K562 (cell line): ENCODE measurements around the gene KMT5C. TPM values are rescaled to one million over a fixed set of nuclear protein-coding genes. Genes with fewer than 3 reads are reported as not detected.
A peak's percentile ranks its signal among the peaks of the same experiment; 100 is the strongest.

Source experiments
- CBX1 ChIP-seq: sonication (generic); IDR thresholded peaks from 2 replicates; pipeline ENCODE4 v1.6.1; 2016; ENCODE audit warnings: antibody characterized with exemption, low read depth, mild to moderate bottlenecking
- CEBPG ChIP-seq, 3 experiments: fragments of 200-800 bp in 1 of 3; sonication (Bioruptor generic) in 1 of 3; sonication (generic) in 1 of 3; formaldehyde crosslinking in 1 of 3; IDR thresholded peaks in 2 of 3; conservative IDR thresholded peaks in 1 of 3; 2 replicates each; pipeline versions ENCODE4 v1.6.1 to v1.8.0; 2016 to 2022; ENCODE audit warnings: missing compliant biosample characterization in 2 of 3, missing genetic modification characterization in 2 of 3, mild to moderate bottlenecking in 1 of 3, missing genetic modification reagents in 1 of 3
- FOXP1 ChIP-seq: sonication (generic); formaldehyde crosslinking; IDR thresholded peaks from 2 replicates; pipeline ENCODE4 v1.8.0; 2022; ENCODE audit warnings: mild to moderate bottlenecking, missing genetic modification reagents
- HMG20B ChIP-seq: fragments of 250-450 bp; sonication (Bioruptor Pico); IDR thresholded peaks from 2 replicates; pipeline ENCODE4 v1.5.0; 2021; ENCODE audit warnings: mild to moderate bottlenecking
- ILK ChIP-seq: fragments of 450-650 bp; IDR thresholded peaks from 2 replicates; pipeline ENCODE4 v1.6.1; 2016; ENCODE audit warnings: missing genetic modification characterization, low read depth, mild to moderate bottlenecking, missing compliant biosample characterization, moderate library complexity, borderline replicate concordance
- KAT8 ChIP-seq: fragments of 450-650 bp; IDR thresholded peaks from 2 replicates; pipeline ENCODE4 v1.6.1; 2016; ENCODE audit warnings: low read depth, mild to moderate bottlenecking
- LEF1 ChIP-seq: fragments of 450-650 bp; IDR thresholded peaks from 2 replicates; pipeline ENCODE4 v1.6.1; 2016; ENCODE audit warnings: mild to moderate bottlenecking
- MBD2 ChIP-seq: sonication (generic); IDR thresholded peaks from 2 replicates; pipeline ENCODE4 v1.6.1; 2016; ENCODE audit warnings: low read depth, borderline replicate concordance
- PHB ChIP-seq: fragments of 250-450 bp; sonication (Bioruptor Pico); IDR thresholded peaks from 2 replicates; pipeline ENCODE4 v1.5.0; 2021
- SP1 ChIP-seq: sonication (generic); formaldehyde crosslinking; IDR thresholded peaks from 2 replicates; pipeline ENCODE4 v1.8.1; 2022; ENCODE audit warnings: mild to moderate bottlenecking, missing genetic modification reagents
- polyA plus RNA-seq, 8 experiments: library from polyadenylated mRNA; depleted of rRNA in 4 of 8; stranded (reverse) in 5 of 8; unstranded in 3 of 8; fragments of >200 nt; fragmentation: Nextera tagmentation in 2 of 8; fragmentation: Illumina TruSeq in 1 of 8; extraction: Ambion mirVana in 2 of 8; extraction: Trizol in 1 of 8; gene quantifications; 2 replicates each; pipeline versions ENCODE4 v1.2.1 to v1.2.3, GENCODE V29; 2011 to 2014; ENCODE audit warnings: inconsistent platforms in 1 of 8, missing spikeins in 1 of 8
- total RNA-seq, 7 experiments: library from RNA; depleted of rRNA in 6 of 7; stranded (reverse); fragments of >200 nt in 6 of 7; fragmentation: Illumina TruSeq in 2 of 7; extraction: Trizol in 2 of 7; gene quantifications; 2 replicates each; pipeline versions ENCODE4 v1.2.1 to v1.2.3, GENCODE V29; 2011 to 2021; ENCODE audit warnings: low replicate concordance in 1 of 7
- TF ChIP-seq, protein P1 (sequence below): IDR thresholded peaks from 2 replicates; pipeline ENCODE4 v1.6.1; 2011; ENCODE audit warnings: borderline replicate concordance, low read depth, mild to moderate bottlenecking, moderate library complexity, low read length; ENCODE audit not compliant: insufficient read depth, poor library complexity, severe bottlenecking
- TF ChIP-seq, protein P2 (sequence below), 2 experiments: fragments of 450-650 bp; conservative IDR thresholded peaks; 2 replicates each; pipeline ENCODE4 v1.6.1; 2017; ENCODE audit warnings: mild to moderate bottlenecking in 2 of 2, moderate library complexity in 2 of 2
- TF ChIP-seq, protein P3 (sequence below): sonication (generic); formaldehyde crosslinking; IDR thresholded peaks from 2 replicates; pipeline ENCODE4 v1.8.0; 2022; ENCODE audit warnings: missing genetic modification reagents, mild to moderate bottlenecking, moderate library complexity, borderline replicate concordance
- TF ChIP-seq, protein P4 (sequence below): fragments of 450-650 bp; IDR thresholded peaks from 2 replicates; pipeline ENCODE4 v1.6.1; 2016; ENCODE audit warnings: antibody characterized with exemption
- TF ChIP-seq, protein P5 (sequence below): sonication (generic); formaldehyde crosslinking; IDR thresholded peaks from 2 replicates; pipeline ENCODE4 v1.8.0; 2022; ENCODE audit warnings: mild to moderate bottlenecking, missing genetic modification reagents

KMT5C gene
- total and polyA plus RNA-seq, 9 of the 15 experiments (the other 6 are each of a cell fraction or from before 2014, with no cell fraction given) = 0.15 to 53.5 (median 16.6) TPM

DNA sequence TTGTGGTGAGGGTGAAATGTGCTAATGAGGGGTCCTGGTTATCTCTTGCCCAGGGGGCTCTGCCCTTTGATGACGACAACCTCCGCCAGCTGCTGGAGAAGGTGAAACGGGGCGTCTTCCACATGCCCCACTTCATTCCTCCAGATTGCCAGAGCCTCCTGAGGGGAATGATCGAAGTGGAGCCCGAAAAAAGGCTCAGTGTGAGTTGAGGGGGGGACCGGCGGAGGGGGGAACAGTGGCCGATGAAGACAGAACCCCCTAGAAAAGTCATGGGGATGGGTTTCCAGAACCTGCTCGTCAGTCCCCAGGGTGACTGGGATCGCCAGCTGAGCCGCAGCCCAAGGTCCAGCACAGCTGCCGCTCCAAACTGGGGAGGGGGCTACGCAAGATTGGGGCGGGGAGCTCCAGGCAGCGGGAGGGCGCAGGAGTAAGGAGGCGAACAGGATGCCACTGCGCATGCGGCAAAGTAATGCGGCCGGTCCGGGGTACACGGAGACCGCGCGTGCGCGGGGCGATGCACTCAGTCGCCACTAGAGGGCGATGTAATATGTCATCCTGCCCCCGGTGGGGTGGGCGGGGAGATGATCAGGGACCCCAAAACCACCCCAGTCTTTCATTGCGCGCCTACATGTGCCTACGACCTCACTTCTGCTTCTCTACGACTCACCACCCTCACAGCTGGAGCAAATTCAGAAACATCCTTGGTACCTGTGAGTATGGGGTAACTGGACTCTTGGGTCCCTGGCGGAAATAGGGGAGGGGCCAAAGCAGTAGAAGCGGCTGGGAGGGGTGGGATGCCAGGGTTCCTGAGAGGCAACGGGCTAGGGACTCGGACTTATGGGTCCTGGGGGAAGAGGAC, 38.0 kb upstream of the KMT5C start (continued):
- TF ChIP-seq, protein P1, sequence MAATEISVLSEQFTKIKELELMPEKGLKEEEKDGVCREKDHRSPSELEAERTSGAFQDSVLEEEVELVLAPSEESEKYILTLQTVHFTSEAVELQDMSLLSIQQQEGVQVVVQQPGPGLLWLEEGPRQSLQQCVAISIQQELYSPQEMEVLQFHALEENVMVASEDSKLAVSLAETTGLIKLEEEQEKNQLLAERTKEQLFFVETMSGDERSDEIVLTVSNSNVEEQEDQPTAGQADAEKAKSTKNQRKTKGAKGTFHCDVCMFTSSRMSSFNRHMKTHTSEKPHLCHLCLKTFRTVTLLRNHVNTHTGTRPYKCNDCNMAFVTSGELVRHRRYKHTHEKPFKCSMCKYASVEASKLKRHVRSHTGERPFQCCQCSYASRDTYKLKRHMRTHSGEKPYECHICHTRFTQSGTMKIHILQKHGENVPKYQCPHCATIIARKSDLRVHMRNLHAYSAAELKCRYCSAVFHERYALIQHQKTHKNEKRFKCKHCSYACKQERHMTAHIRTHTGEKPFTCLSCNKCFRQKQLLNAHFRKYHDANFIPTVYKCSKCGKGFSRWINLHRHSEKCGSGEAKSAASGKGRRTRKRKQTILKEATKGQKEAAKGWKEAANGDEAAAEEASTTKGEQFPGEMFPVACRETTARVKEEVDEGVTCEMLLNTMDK = peak; percentile 77
- TF ChIP-seq SP1 (peak; percentile 62; the same call in 1 of the 2 replicates), PHB (CRISPR knock-in tag) (0 out of 2 replicates have a peak, but pooled peaks have one; percentile 27), CBX1 (no peak), ILK (tag) (no peak), LEF1 (no peak), MBD2 (peak; percentile 53; the same call in 1 of the 2 replicates), FOXP1 (CRISPR knock-in tag) (no peak), KAT8 (no peak), HMG20B (CRISPR knock-in tag) (no peak), CEBPG (CRISPR knock-in tag; IDR thresholded peaks at IDR 0.05) (no peak), CEBPG (tag; conservative IDR thresholded peaks at IDR 0.05 in 1 of 2, IDR thresholded peaks at IDR 0.05 in 1 of 2) (no peak)
- TF ChIP-seq, protein P2, sequence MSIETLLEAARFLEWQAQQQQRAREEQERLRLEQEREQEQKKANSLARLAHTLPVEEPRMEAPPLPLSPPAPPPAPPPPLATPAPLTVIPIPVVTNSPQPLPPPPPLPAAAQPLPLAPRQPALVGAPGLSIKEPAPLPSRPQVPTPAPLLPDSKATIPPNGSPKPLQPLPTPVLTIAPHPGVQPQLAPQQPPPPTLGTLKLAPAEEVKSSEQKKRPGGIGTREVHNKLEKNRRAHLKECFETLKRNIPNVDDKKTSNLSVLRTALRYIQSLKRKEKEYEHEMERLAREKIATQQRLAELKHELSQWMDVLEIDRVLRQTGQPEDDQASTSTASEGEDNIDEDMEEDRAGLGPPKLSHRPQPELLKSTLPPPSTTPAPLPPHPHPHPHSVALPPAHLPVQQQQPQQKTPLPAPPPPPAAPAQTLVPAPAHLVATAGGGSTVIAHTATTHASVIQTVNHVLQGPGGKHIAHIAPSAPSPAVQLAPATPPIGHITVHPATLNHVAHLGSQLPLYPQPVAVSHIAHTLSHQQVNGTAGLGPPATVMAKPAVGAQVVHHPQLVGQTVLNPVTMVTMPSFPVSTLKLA (conservative IDR thresholded peaks at IDR 0.05) = 0 out of 4 replicates have a peak, but pooled peaks of 1 of the 2 experiments have one; percentile 44
- TF ChIP-seq, protein P3, sequence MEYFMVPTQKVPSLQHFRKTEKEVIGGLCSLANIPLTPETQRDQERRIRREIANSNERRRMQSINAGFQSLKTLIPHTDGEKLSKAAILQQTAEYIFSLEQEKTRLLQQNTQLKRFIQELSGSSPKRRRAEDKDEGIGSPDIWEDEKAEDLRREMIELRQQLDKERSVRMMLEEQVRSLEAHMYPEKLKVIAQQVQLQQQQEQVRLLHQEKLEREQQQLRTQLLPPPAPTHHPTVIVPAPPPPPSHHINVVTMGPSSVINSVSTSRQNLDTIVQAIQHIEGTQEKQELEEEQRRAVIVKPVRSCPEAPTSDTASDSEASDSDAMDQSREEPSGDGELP (CRISPR knock-in tag) = peak; percentile 66; the same call in 1 of the 2 replicates
- TF ChIP-seq, protein P4, sequence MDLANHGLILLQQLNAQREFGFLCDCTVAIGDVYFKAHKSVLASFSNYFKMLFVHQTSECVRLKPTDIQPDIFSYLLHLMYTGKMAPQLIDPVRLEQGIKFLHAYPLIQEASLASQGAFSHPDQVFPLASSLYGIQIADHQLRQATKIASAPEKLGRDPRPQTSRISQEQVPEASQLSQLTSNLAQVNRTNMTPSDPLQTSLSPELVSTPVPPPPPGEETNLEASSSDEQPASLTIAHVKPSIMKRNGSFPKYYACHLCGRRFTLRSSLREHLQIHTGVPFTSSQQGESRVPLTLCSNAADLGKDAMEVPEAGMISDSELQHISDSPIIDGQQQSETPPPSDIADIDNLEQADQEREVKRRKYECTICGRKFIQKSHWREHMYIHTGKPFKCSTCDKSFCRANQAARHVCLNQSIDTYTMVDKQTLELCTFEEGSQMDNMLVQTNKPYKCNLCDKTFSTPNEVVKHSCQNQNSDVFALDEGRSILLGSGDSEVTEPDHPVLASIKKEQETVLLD = peak; percentile 94
- TF ChIP-seq, protein P5, sequence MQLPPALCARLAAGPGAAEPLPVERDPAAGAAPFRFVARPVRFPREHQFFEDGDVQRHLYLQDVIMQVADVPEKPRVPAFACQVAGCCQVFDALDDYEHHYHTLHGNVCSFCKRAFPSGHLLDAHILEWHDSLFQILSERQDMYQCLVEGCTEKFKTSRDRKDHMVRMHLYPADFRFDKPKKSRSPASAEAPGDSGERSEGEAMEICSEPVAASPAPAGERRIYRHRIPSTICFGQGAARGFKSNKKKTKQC = no peak
